Measurements from ENCODE around the gene TMEM184A.
"Not testable (repeated sequence)": the region's sequence is repeated elsewhere in the genome, so short reads cannot be mapped to it uniquely, and the experiment has no call there.

The TMEM184A gene

DNA sequence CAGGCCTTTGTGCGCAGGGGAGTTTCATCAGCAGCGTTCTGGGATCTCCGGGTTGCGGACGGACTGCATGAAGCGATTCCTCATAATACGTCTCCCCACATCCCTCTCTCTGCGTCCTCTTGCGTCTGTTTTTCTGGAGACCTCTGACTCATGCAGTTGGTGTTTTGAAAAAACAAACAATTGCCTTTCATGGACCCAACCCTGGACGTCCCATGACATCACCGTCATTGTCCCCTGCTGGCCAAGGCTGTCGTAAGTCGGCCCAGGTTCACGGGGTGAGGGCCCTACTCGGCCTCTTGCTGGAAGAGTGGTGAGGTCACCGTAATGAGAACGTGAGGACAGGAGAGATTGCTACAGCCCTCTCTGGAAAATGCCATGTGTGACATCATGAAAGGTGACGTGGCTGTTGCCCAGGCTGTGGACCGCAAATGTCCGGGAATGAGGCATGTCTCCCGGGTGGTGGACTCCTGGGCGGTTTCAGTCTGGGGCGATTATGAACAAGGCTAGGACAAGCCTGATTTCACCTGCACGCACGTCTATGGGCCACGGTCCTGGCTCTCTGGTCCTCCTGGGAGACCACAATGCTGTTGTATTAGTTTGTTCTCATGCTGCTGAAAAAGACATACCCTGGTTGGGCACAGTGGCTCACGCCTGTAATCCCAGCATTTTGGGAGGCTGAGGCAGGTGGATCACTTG lies 35.3 kb downstream of the TMEM184A start:
- DNase-seq: no peak

GRCh38 chr7:1519322-1519922 lies 36.6 kb downstream of the TMEM184A start:
- DNase-seq: not testable (repeated sequence)

GRCh38 chr7:1516586-1517251 lies 39.3 kb downstream of the TMEM184A start:
- peak; percentile 90 for DNase-seq

- DNase-seq: not testable (repeated sequence)
These were observed 40.5 kb downstream of the TMEM184A start for GRCh38 chr7:1515509-1515967.

GRCh38 chr7:1514995-1515401 lies 41.0 kb downstream of the TMEM184A start:
- DNase-seq: peak; percentile 26

DNA sequence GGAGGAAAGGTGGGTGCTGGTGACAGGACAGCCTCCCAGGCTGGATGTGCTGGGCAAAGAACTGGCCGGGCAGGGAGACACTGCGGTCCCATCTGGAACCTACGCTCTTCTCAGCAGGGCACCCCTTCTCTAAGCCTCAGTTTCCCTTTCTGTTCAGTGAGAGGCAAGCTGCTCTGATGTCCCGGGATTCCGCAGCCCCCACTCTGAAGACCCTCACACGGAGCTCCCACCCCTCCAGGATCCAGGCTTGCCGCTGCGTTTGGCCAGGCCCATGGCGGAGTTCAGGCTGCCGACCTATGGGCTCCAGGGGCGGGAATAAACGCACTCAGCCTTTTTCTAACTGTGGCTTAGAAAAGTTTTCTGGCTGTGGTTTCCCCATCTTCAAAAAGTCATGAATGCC lies 41.6 kb downstream of the TMEM184A start:
- no peak for DNase-seq

GRCh38 chr7:1513657-1514095 lies 42.3 kb downstream of the TMEM184A start:
- no peak for DNase-seq

DNA sequence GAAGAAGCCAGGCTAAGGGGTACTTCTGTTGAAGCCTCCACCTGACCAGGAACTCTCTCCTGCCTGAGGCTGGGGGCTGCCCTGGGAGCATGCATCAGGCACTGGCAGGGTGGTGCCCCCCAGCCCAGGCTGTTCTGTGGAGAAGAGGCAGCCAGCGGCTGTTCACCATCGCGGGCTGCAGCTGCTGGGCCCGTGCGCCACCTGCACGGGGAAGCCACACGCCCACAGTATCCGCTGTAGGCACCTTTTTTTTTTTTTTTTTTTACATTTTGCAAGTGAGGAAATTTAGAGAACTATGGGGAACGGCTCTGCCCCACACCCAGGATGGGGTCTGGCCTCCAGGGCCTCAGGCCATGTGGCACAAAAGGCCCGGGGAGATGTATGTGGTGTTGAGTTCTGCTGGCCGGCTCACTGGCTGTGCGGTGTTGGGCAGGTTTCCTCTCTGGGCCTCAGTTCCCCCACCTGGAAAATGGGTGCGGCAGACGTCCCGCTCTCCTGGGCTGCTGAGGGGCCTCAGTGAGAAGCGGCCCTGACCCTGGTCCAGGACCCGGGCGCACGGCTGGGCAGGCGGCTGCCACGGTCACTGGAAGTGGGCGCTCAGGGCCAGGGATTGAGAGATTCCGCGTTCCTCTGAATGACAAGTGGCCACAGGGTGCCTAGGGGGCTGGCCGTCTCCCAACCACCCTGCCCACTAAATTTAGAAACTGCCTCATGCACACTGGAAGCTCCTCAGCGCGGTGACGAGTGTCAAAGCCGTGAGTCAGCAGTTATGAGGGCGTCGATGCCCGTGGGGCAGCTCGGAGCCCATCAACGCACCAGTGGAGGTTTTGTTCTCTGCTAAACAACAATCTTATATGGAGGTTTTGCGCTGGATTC lies 43.0 kb downstream of the TMEM184A start:
- DNase-seq: peak; percentile 43

DNA sequence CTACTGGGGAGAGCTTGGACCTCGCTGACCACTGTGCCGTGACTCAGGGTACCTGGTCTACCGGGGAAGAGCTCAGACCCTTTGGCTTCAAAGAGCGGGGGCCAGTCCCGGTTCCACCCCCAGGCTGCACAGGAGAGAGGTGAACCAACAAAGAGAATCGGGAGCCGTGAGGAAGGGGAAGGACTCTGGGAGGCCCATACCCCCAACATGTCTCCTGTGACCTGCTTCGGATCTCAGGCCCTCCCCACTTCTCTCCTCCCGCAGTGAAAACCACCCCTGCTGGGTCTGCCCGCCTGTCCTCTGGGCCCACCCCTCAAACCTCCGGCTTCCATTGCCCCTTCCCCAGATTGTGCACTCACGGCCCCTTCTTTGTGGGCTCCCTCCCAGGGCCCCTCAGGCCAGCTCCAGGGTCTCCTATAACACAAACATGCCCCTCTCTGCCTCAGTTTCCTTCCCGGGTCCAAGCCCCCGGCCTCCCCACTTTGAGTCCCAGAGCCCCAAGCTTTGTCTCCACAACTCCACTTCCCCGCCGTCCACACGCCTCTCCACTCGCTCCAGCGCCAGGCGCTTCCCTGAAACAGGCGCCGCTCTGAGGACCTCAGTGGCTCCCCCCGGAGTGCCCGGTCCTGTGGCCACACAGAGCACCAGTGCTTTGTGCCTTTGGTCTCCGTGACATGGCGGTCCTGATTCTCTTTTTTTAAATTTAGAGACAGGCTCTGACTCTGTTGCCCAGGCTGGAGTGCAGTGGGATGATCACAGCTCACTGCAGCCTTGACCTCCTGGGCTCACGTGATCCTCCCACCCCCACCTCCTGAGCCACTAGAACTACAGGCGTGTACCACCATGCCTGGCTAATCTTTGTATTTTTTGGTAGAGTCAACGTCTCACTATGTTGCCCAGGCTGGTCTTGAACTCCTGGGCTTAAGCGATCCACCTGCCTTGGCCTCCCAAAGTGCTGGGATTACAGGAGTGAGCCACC lies 44.3 kb downstream of the TMEM184A start:
- no peak for DNase-seq

GRCh38 chr7:1510780-1511154 lies 45.2 kb downstream of the TMEM184A start:
- no peak for DNase-seq

GRCh38 chr7:1509226-1509625 lies 46.8 kb downstream of the TMEM184A start:
- no peak for DNase-seq

DNA sequence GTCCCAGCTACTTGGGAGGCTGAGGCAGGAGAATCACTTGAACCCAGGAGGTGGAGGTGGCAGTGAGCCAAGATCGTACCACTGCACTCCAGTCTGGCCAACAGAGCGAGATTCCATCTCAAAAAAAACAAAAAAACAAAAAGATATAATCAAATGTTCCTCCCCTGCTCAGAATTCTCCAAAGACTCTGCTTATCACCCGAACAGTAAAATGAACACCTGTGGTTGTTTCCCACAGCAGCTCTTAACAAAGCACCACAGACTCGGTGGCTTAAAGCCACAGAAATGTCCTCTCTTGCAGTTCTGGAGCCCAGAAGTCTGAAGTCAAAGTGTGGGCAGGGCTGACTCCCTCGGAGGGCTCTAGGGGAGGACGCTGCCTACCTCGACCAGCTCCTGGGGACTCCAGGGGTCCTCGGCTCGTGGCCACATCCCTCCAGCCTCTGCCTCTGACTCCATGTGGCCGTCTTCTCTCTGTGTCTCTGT lies 47.7 kb downstream of the TMEM184A start:
- peak; percentile 36 for DNase-seq

DNA sequence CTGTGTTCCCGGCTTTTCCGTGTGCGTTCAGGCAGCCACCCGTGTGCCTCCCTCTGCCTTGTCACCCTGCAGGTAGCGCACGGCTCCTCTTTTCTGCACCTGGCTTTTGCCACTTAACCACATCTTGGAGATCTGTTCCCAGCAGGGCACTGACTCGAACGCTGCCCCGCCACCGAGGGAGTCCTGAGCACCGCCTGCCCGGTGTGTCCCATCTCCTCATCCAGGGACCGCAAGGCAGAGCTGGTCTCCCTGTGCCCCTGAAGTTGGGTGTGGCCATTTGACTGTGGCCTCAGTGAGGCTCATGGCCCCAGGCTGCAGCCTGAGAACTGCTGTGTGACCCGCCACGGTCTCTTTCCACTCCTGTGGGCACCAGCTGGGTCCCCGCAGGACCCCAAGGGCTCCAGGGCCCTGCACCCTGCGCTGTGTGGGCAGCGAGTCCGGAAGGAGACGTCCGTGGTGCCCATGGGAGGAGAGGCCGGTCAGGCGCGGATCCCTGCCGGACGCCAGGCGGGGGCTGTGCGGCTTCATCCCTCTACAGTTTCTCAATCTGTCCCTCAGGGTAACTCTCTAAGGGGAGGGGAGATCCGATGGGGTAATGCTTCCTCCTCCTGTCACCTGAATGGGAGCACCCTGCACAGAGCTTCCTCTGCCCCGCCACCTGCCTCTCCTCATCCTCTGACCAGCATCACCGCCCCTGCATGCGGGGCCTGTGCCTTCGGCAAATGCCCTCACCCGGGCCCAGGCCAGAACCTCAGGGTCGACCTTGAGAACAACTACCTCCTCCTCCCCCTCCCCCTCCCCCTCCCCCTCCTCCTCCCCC lies 50.1 kb downstream of the TMEM184A start:
- peak; percentile 82 for DNase-seq

DNA sequence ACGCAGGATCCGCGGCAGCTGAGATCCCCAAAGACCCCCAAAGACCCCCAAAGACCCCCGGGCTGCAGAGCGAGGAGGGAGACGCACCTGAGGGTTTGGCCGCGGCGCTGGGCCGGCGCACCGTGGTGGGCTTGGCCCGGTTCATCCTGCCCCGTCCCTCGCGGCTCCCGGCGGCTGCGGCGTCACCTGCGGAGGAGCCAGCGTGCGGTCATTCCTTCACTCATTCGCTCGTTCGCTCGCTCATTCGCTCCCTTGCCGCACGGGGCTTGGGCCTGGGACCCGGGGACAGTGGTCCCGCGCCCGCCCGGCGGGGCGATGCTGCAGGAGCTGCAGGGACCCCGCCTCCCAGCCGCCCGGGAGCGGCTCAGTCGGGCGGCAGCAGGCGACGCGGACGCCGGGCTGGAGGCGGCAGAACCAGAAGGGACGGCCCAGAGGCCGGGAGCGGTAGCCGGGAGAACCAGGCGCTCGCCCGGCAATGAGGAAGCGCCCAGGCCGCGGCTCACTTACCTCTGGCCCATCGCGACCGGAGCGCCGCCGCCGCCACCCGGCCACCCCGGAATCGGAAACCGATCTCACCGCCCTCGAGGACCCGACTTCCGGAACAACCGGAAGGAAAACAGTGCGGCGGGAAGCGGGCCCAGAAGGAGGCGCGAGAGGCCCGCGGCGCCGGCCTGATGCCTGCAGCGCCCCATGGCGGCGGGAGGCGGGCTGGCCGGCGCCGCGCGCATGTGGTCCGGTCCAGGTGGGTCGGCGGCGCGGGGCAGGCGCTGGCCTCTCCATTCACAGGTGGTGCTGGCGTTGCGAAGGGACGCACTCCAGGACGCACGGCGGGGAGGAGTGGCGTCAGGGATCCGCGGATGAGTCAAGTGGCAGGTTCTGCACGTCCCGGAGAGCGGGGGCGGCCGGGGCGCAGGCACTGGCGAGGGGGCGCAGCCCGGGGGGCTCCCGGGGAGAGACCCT lies 51.9 kb downstream of the TMEM184A start, which contains the start of gene INTS1:
INTS1 (minus strand) TSS at position 574 of the 960 bp plus-strand sequence; CDS start at position 145, 429 bp downstream.
- DNase-seq: peak; percentile 91

- DNase-seq: no peak
These were observed 52.6 kb downstream of the TMEM184A start for GRCh38 chr7:1503390-1503789.

GRCh38 chr7:1502845-1503244 lies 53.2 kb downstream of the TMEM184A start:
- no peak for DNase-seq

DNA sequence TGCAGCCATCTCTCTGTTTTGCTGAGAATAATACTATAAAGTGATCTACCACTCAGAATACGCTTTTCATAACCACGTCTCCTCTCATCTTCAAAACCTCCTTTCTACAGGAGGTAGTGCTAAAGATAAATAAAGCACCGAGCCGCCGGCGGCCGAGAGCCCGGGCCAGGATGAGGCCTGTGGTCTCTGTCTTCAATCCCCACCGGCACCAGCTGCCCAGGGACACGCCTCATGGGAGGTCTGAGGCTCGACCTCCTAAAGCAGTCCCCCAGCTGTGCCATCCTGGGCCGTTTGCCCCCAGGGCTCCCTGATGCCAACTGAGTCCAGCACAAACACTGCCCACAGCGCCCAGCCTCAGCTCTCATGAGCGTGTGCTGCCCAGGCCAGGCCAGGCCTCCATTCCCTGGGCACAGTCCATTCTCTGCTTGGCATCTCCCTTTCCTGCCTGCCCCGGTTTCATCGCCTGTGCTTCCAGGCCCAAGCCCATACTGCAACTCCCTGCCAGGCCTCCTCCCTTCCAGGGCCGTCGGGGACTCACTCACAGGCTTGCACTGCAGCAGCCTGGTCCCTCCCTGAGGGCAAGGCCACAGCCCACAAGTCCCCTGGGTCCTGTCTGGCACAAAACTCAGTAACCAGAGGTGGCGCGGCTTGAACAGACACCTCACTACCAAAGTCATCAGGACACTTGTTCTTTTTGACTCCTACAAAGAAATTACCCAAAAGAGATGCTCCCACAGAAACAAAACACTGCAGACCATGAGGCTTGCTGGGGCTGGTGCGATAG lies 54.3 kb downstream of the TMEM184A start:
- DNase-seq: no peak

DNA sequence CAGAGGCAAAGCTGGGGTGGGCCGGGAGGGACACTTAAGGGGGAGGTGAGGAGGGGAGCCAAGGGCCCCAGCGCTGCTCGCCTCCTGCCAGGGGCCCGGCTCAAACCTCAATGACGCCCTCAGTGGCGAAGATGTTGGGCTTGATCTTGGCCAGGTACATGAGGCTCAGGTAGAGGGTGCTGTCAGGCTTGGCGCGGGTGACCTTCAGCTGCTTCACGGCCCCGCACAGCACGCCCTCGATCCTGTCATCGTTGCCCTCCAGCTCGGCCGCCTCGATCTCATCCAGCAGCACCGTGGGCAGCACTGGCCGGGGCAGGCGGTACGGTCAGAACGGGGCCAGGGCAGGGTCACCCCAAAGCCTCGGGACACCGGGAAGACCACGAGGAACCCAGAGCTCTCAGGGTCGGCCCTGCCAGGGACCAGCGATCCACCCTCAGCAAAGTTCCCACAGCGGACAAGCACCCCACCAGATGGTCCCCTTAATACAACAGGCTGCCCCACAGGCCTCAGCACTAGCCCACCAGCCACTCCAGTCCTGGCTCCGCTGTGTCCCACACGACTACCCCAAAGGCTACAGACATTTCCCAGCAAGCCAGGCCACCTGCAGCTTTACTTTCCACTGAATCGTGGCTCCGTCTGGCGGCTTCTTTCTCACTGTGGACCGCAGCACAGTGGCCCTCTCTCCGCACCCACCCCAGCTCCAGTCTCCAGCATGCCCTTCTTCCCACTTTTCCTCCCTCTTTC lies 55.8 kb downstream of the TMEM184A start:
- DNase-seq: no peak

Data from NCI-H2171 treated with DMSO at 0.1 percent for 48 hours (cell line).